ENCODE measurements around the gene LRRN3.

GRCh38 chr7:111071556-111071955 is 19.4 kb upstream of the LRRN3 start:
- TF ChIP-seq EZH2 (IDR thresholded peaks at IDR 0.05; ENCODE audit: insufficient read depth, poor library complexity, severe bottlenecking) (no peak), EZH2phosphoT487 (IDR thresholded peaks at IDR 0.05; ENCODE audit: insufficient read depth, low read depth) (no peak)

All from GM23248 (cell line).